Fibroblast of lung (primary cell): Measurements from ENCODE around the gene ANGPTL8.

Experiments used
- EZH2 ChIP-seq: IDR thresholded peaks from 2 replicates; pipeline ENCODE4 v1.5.1; 2012; ENCODE audit warnings: low read length, control low read depth, mild to moderate bottlenecking; ENCODE audit errors: missing control alignments
- TF ChIP-seq, protein P1 (sequence below), 2 donors: IDR thresholded peaks in 1 of 2; conservative IDR thresholded peaks in 1 of 2; 1 replicate in 1 of 2; 2 replicates in 1 of 2; pipeline ENCODE4 v1.5.1; 2011 to 2012; ENCODE audit warnings: low read length in 2 of 2, control low read depth in 1 of 2, inconsistent platforms in 1 of 2, low read depth in 1 of 2, mild to moderate bottlenecking in 1 of 2

DNA sequence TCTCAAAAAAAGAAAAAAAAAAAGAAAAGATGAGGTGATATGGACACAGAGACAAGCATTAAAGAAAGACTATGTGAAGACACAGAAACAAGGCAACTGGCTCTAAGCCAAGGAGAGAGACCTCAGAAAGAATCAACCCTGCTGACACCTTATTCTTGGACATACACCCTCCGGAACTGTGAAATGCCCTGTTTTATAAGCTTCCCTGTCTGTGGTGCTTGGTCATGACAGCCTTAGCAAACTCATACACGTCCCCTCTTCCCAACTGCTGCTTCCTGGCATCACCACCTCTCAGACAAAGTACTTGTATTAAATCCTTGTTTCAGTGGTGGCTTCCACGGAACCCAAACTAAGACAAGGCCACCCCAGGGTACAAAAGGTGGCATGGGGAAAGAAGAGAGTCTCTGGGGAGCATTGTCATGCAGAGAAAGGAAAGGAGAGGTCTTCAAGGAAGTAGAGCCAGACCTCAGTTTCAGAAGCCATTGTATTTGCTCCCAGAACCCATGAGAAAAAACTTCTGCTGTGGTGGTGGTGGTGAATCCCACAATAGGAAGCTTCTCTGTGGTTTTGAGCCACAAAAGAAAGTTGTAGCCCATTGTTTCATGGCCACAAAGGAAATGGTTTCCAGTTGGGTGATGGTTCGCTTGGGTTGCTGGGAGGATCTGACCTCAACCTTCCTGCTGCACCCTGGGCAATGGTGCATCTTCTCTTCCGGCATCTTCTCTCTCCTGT, 40.3 kb downstream of the ANGPTL8 start:
- TF ChIP-seq, protein P1, sequence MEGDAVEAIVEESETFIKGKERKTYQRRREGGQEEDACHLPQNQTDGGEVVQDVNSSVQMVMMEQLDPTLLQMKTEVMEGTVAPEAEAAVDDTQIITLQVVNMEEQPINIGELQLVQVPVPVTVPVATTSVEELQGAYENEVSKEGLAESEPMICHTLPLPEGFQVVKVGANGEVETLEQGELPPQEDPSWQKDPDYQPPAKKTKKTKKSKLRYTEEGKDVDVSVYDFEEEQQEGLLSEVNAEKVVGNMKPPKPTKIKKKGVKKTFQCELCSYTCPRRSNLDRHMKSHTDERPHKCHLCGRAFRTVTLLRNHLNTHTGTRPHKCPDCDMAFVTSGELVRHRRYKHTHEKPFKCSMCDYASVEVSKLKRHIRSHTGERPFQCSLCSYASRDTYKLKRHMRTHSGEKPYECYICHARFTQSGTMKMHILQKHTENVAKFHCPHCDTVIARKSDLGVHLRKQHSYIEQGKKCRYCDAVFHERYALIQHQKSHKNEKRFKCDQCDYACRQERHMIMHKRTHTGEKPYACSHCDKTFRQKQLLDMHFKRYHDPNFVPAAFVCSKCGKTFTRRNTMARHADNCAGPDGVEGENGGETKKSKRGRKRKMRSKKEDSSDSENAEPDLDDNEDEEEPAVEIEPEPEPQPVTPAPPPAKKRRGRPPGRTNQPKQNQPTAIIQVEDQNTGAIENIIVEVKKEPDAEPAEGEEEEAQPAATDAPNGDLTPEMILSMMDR (conservative IDR thresholded peaks at IDR 0.05 in 1 of 2, IDR thresholded peaks at IDR 0.05 in 1 of 2; ENCODE audit: low read depth in 1 of 2, low read length in 2 of 2), result no peak
- TF ChIP-seq EZH2, result no peak
